Osteoblast (primary cell): ENCODE measurements around the gene QDPR. TPM values are rescaled to one million over a fixed set of nuclear protein-coding genes. Genes with fewer than 3 reads are reported as not detected.

Source experiments
- DNase-seq: peaks from one replicate; pipeline ENCODE4 v3.0.0; 2011; ENCODE audit warnings: low spot score, mixed read lengths; ENCODE audit not compliant: insufficient read length; ENCODE audit errors: missing footprints
- H2AFZ ChIP-seq: 2 replicates; pipeline ENCODE4 v1.6.0; 2011; ENCODE audit warnings: mild to moderate bottlenecking, low read length
- H3K27ac ChIP-seq: 2 replicates; pipeline ENCODE4 v1.5.1; 2011; ENCODE audit warnings: mild to moderate bottlenecking, low read depth, low read length, moderate library complexity
- H3K27me3 ChIP-seq: 2 replicates; pipeline ENCODE4 v1.6.0; 2012; ENCODE audit warnings: mild to moderate bottlenecking, control low read depth, inconsistent platforms, low read length, moderate library complexity; ENCODE audit not compliant: insufficient read depth
- H3K36me3 ChIP-seq: 2 replicates; pipeline ENCODE4 v1.5.1; 2011; ENCODE audit warnings: mild to moderate bottlenecking, low read length, control low read depth, moderate library complexity; ENCODE audit not compliant: insufficient read depth
- H3K4me1 ChIP-seq: 2 replicates; pipeline ENCODE4 v1.5.1; 2011; ENCODE audit warnings: mild to moderate bottlenecking, low read length, control low read depth, moderate library complexity; ENCODE audit not compliant: insufficient read depth
- H3K4me2 ChIP-seq: 2 replicates; pipeline ENCODE4 v1.6.0; 2011; ENCODE audit warnings: mild to moderate bottlenecking, low read length; ENCODE audit not compliant: insufficient read depth
- H3K4me3 ChIP-seq: fragments of 200-600 bp; sonication (generic); 3 replicates; pipeline ENCODE4 v1.5.1; 2012; ENCODE audit warnings: mild to moderate bottlenecking, low read length, inconsistent platforms; ENCODE audit not compliant: insufficient read depth
- H3K79me2 ChIP-seq: 2 replicates; pipeline ENCODE4 v1.6.0; 2012; ENCODE audit warnings: mild to moderate bottlenecking, low read length, control low read depth, inconsistent platforms; ENCODE audit not compliant: insufficient read depth
- H3K9me3 ChIP-seq: 2 replicates; pipeline ENCODE4 v1.5.1; 2011; ENCODE audit warnings: low read depth, low read length, control low read depth
- H4K20me1 ChIP-seq: 2 replicates; pipeline ENCODE4 v1.6.0; 2012; ENCODE audit warnings: mild to moderate bottlenecking, low read length, control low read depth; ENCODE audit not compliant: insufficient read depth
- CTCF ChIP-seq: IDR thresholded peaks from 2 replicates; pipeline ENCODE4 v1.5.1; 2011; ENCODE audit warnings: mild to moderate bottlenecking, low read depth, low read length, moderate library complexity; ENCODE audit errors: extremely low read depth
- total RNA-seq: library from RNA; depleted of rRNA; stranded (reverse); fragments of >200 nt; gene quantifications from 2 replicates; pipeline ENCODE4 v1.2.3, GENCODE V29; 2012

The QDPR gene
- total RNA-seq, 1 donor, result 11.9 TPM

GRCh38 chr4:17510582-17510981, 1.3 kb downstream of the QDPR start:
- Histone ChIP-seq H2AFZ (no peak overlapping the region), H3K27me3 (peaks cover 9% of the 10 kb centered on the region), H3K4me3 (peak overlapping the region; percentile 80), H3K9me3 (no peaks in the 10 kb centered on the region), H3K4me1 (peaks cover 11% of the 10 kb centered on the region), H3K36me3 (no peaks in the 10 kb centered on the region), H3K4me2 (peak overlapping the region; percentile 88), H4K20me1 (no peaks in the 10 kb centered on the region), H3K27ac (no peak overlapping the region), H3K79me2 (peaks cover 19% of the 10 kb centered on the region)
- no peak for TF ChIP-seq CTCF
- peak; percentile 58 for DNase-seq

- no peak overlapping the region for H3K4me2 ChIP-seq
- H3K27ac ChIP-seq, result no peak overlapping the region
- no peaks in the 10 kb centered on the region for H3K27me3 ChIP-seq
- peaks cover 45% of the 10 kb centered on the region for H3K36me3 ChIP-seq
- H3K79me2 ChIP-seq, result peaks cover 2% of the 10 kb centered on the region
- H4K20me1 ChIP-seq, result no peaks in the 10 kb centered on the region
- no peak for TF ChIP-seq CTCF
- no peaks in the 10 kb centered on the region for H3K9me3 ChIP-seq
- H3K4me3 ChIP-seq, result no peak overlapping the region
- no peaks in the 10 kb centered on the region for H3K4me1 ChIP-seq
- no peak overlapping the region for H2AFZ ChIP-seq
- DNase-seq, result no peak
These were observed 7.8 kb downstream of the QDPR start for GRCh38 chr4:17504081-17504480.

- peaks cover under 1% of the 10 kb centered on the region for H3K79me2 ChIP-seq
- no peak for DNase-seq
These were observed 9.1 kb downstream of the QDPR start for GRCh38 chr4:17502756-17503155.

DNA sequence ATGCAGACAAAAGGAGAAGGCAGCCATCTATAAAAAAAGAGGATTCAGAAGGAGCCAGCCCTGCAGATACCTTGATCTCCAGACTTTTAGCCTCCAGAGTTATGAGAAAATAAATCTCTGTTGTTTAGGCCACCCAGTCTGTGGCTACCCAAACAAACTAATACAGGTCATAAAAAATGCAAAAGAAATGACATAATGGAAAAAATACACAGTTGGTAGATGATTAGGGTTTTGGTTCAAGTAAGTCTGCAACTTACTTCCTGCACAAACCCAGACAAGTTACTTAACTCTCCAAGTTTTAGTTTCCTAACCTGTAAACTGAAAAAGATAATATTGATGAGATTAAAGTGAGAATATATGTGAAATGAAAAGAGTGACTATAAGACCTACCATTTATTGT, 11.3 kb downstream of the QDPR start:
- Histone ChIP-seq H2AFZ (no peak overlapping the region), H3K36me3 (peaks cover 56% of the 10 kb centered on the region), H4K20me1 (no peaks in the 10 kb centered on the region), H3K79me2 (peaks cover 4% of the 10 kb centered on the region), H3K9me3 (no peaks in the 10 kb centered on the region), H3K4me3 (no peak overlapping the region), H3K4me2 (no peak overlapping the region), H3K27ac (no peak overlapping the region), H3K27me3 (no peaks in the 10 kb centered on the region), H3K4me1 (peaks cover 5% of the 10 kb centered on the region)
- DNase-seq, result no peak
- no peak for TF ChIP-seq CTCF

More at GRCh38 chr4:17502756-17503155, 9.1 kb downstream of the QDPR start:
- TF ChIP-seq CTCF, result no peak
- H3K4me3 ChIP-seq, result no peak overlapping the region
- H3K36me3 ChIP-seq, result peaks cover 47% of the 10 kb centered on the region
- H4K20me1 ChIP-seq, result no peaks in the 10 kb centered on the region
- no peak overlapping the region for H2AFZ ChIP-seq
- no peaks in the 10 kb centered on the region for H3K4me1 ChIP-seq
- no peaks in the 10 kb centered on the region for H3K27me3 ChIP-seq
- H3K9me3 ChIP-seq, result no peaks in the 10 kb centered on the region
- H3K27ac ChIP-seq, result no peak overlapping the region
- H3K4me2 ChIP-seq, result no peak overlapping the region
